HG03039 (cell line): Measurements from ENCODE around the gene GCSAM.

Experiments used
- ATAC-seq: cut with Tn5 transposase; IDR thresholded peaks from one replicate; pipeline ENCODE4 v1.9.1; 2021; ENCODE audit warnings: mild to moderate bottlenecking, moderate library complexity; ENCODE audit not compliant: unreplicated experiment

Gene GCSAM

DNA sequence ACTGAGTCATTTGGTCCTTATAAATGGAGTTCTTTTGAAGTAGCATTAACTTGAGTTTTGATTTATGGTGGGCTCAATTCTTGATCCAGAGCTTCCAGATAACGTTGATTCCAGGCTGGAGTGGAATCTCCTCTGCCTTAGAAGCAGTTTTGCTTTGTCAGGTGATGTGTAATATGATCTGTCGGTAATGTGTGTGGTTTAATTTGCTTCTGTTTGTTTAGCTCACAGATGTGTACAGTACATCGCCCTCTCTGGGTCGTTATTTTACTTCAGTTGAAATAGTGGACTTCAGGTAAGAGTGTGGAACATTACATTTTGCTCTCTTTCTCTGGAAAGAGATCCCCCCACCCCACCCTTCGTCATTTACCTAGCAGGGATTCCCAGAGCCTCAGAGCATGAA lies 23.7 kb downstream of the GCSAM start:
- no peak for ATAC-seq

DNA sequence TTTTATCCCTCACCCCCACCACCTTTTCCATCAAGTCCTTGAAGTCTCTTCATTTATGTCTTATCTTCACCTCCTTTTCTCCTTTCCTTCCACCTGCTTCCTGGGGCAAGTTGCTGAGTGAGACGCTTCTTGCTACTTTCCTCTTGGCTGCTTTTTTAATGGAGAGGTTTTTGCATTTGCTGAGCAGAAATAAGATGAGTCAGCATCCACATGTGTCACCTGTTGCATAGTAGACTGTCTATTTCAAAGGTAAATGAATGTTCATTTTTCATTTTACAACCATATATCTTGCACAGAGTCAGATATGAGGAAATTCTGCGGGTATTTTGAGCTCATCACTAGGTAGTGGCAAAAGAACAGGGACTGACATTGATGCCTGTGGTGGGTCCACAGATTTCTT lies 28.3 kb downstream of the GCSAM start:
- ATAC-seq, result no peak

GRCh38 chr3:112101916-112102315 lies 31.1 kb downstream of the GCSAM start:
- ATAC-seq, result no peak

DNA sequence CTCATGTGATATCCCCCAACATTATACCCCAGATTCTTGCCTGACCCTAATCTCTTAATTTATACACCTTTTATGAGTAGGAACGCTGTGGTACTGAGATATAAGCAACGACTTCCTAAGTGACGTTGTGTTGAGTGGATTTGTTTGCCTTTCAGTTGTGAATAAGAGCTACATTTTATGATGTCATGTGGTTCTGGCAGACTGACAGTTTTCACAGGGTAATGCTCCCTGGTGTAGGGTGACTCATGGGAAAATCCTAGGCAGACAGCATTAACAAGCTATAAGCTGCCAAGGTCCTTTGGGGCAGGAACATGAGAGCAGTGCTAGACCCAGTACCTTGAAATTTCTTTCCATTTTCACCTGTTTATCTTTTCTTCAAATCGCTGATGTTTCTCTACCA lies 35.7 kb downstream of the GCSAM start:
- peak; percentile 61 for ATAC-seq

- ATAC-seq, result no peak
These were observed 36.9 kb downstream of the GCSAM start for GRCh38 chr3:112096176-112096575.

DNA sequence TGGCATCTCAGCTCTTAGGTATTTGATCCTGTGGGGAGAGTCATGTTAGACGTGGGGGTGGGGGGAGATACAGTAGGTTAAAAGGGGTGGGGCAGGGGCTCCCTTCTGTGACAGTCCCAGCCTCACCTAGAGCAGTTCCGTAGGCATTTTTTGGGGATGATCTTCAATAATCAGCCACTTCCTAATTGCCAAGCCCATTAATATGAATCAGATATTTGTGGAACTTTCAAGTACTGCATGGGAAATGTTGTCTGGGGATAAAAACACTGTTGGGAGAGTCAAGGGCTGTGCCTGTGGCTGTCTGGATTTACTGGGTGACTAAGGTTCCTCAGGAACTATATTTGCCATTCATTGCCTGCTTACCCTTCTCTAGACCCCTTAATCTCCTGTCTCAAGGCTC lies 37.3 kb downstream of the GCSAM start:
- ATAC-seq, result no peak

- ATAC-seq, result no peak
These were observed 39.9 kb downstream of the GCSAM start for GRCh38 chr3:112093180-112093522.

GRCh38 chr3:112092496-112093179 lies 40.4 kb downstream of the GCSAM start:
- no peak for ATAC-seq

GRCh38 chr3:112090887-112091586 lies 42.0 kb downstream of the GCSAM start:
- ATAC-seq, result no peak

DNA sequence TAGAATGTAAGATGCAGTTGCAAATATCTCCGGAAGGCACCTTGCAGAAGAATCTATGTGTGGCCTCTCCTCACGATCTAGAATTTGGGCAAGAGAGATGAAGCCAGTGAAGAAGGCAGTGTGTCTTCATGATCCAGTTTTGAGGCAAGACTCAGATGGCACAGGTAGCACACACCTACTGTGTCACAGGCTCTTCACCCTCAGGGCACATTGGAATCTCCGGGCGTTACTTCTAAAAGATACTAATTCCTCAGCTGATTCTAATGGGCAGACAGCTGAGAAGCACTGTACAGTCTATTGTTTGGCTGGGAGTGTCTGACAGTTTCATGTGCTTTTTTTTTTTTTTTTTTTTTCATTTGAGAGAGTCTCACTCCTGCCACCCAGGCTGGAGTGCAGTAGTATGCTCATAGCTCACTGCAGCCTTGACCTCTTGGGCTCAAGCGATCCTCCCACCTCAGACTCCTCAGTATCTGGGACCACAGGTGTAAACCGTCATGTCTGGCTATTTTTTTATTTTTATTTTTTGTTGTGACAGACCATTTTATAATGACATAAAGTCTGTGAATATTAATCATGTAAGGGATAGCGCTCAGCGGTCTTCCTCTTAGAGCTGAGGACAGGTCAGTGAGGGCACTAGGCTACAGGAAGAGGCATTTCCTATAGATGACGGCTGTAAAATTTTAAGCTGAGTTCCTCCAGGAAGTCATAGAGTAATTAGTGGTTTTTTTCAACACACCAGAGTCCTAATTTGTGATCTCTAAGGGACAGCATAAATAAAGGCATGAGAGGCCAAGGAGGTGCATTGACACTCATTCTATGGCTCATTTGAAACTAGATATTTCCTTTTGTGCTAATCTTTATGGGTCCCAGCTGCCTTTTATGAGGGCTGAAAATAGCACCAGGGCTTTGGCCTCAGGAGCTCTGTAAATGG lies 42.8 kb downstream of the GCSAM start:
- no peak for ATAC-seq

DNA sequence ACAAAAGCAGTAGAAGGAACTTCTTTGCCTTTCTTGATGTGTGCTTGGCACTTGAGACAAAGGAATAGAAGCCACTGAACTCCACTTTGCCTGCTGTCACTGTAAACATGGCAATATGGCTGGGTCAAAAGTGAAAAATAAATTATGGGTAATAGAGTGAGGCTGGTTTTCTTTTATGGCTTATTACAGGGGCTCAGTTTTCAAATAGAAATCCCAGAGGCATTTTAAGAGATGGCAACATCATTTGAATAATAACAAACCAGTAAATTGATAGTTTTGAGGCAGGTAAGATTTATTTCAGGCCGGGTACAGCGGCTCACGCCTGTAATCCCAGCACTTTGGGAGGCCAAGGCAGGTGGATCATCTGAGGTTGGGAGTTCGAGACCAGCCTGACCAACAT lies 44.1 kb downstream of the GCSAM start:
- no peak for ATAC-seq

GRCh38 chr3:112087746-112088145 lies 45.3 kb downstream of the GCSAM start:
- ATAC-seq, result no peak

DNA sequence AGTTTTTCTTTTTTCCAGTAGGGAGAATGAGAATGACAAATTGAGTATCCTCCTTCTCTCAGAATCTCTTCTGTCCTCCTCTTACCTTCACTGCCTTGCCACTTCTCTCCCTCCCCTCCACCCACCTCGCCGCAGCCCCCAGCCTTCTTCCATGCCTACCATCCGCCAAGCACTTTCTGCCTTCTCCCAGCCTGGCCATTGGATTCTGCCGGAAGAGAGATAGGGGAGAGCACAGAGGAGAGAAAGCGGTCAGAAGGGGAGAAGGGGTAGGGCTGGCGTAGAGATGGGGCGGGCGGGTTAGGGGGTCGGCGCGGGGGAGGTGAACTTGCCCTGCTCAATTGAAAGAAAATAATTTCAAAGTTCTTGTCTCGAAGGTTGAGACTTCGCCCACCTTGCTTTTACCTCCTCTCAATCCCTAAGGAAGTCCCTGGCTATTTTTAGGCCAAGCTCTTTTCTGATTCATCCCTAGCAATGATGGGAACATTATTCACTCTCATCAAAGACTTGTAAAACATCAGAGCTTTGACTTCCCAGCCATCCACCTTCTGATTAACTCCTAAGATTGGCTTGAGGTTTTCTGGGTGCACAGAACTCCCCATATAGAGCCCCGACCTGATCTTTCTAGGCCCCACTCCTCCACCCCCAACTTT lies 46.0 kb downstream of the GCSAM start:
- no peak for ATAC-seq

DNA sequence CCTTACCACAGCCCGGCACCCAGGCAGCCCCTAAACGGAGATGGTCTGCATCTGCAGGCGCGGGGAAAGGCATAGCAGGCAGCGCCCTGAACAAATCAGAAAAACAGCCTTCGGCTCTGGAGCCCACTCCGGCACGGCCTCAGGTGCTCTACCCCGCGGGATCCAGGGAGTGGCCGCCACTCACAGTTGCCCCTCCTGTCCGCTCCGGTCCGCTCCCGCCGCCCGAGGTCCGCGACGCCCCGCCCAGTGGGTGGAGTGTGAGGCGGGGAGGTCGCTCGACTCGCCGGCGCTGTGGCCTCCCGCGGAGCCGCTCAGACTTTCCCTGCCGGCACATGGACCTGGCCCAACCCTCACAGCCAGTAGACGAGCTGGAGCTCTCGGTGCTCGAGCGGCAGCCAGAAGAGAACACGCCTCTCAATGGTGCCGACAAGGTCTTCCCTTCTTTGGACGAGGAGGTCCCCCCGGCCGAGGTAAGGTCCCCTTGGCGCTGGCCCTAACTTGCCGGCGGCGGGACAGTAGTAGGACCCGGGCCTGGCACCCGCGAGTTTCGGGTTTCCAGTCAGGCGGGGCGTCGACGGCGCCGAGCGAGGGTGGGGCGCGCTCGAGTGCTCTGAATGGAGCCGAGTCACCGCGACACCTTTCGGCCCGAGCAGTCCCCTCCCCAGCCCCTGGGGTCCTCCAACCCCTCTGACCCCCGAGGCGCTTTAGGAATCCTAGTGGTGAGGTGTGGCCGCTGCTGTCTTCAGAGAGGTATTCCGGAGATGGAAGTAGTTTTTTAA lies 46.8 kb downstream of the GCSAM start, which contains the start of gene C3orf52:
C3orf52 (plus strand) TSS at position 314 of the 779 bp plus-strand sequence; CDS start at position 333, 19 bp downstream.
- peak; percentile 89 for ATAC-seq

DNA sequence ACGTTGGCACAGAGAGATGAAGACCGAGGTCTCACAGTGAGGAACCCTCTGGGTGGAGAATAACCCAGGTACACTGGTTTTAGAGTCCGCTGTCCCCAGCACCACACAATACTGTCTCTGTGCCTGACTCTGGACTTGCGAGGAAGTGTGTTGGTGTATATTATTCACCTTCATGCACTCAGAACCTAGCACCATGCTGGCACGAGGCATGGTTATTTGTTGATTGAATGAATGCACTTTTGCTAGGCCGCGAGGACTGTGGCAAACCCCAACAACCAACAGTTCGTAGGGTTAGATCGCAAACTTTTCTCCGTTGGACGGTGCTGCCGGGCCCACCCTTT lies 47.3 kb downstream of the GCSAM start:
- ATAC-seq, result no peak

- no peak for ATAC-seq
These were observed 47.9 kb downstream of the GCSAM start for GRCh38 chr3:112084980-112085705.

GRCh38 chr3:112083239-112083638 lies 49.8 kb downstream of the GCSAM start:
- ATAC-seq, result no peak

- ATAC-seq, result no peak
These were observed 54.6 kb downstream of the GCSAM start for GRCh38 chr3:112078125-112079083.
